T-helper 2 cell (primary cell): ENCODE data around the gene POLN.
"Not testable (repeated sequence)": the region's sequence is repeated elsewhere in the genome, so short reads cannot be mapped to it uniquely, and the experiment has no call there.

ENCODE experiments used
- DNase-seq, 5 experiments: peaks; one replicate each; pipeline versions ENCODE4 v3.0.0 to v3.0.0-alpha.2; 2012 to 2022

POLN gene

DNA sequence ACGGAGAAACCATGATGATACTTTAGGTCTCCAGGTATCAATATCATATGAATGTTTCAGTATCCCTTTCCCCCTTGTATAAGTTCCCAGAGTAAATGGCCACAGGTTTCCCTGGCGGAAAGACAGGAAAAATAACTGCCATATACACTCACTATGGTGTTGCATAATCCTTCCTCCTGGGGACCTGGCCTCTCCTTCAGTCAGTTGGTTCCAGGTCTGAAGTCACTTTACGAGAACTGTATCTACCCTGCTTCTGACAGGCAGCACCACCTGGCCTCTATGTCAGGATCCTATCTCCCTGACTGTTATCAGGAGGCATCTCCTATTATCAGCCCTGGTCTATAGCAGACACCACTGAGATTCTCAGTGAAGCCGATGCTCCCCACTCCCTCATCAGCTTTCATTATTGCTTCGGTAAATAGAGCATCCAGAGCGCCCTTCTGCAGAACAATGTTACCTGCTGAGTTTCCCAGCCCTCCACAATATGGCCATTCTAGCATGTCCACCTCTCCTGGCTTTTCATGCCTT is 22.6 kb downstream of the POLN start:
- no peak for DNase-seq

DNA sequence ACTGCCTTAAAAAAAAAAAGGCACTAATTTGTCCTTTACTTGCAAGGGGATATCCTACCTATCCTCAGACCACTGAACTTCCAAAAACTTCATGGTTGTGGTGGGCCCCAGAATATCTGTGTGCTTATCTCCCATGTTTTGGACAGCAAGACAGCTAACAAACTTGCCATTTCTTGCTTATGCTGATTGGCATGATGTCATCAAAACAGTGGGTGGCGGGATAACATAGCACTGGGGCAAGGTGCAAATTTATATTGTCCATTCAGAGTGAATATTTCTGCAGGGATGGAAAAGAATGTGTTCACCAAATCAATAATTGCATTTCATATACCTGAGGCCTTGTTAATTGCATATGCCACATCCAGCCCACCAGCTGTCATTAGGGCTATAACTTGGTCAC is 23.5 kb downstream of the POLN start:
- no peak for DNase-seq

DNA sequence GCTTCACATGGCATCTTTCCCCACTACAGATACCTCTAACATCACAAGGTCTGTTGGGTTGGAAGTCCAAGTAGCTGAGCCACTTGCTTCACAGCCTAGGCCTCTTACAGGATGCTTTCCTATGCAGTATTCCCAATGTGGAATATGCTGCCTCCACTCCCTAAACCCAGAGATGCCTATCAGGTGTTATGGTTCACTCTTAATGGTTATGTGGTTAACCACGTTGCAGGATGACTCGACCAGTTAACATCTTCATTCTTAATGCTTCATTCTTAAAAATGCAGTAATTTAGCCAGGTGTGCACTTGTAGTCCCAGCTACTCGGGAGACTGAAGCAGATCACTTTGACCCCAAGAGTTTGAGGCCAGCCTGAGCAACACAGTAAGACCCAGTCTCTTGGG is 24.2 kb downstream of the POLN start:
- DNase-seq: peak in 1 of 5 experiments; percentile 18

DNA sequence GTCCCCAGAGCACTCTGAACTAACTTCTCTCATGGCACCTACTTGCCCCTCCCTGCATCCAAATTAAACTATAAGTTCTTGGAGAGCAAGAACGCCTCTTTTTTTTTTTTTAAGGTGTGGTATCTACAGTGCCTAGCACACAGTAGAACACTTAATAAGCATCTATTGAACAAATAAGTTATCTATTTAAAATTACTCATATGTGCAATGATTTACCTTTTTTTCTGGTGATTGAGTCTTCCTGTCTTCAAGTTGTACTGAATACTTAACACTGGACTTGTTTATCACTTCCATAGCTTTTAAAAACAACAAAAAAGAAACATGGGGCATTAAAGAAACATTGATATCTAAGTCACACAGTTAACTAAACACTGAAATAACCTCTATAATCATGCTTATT is 29.1 kb downstream of the POLN start:
- DNase-seq: no peak

DNA sequence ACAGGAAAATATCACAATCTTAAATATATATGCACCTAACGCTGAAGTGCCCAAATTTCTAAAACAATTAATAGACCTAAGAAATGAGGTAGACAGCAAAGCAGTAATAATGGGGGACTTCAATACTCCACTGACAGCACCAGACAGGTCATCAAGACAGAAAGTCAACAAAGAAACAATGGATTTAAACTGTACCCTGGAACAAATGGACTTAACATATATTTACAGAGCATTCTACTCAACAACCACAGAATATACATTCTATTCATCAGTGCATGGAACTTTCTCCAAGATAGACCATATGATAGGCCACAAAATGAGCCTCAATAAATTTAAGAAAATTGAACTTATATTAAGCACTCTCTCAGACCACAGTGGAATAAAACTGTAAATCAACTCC is 39.1 kb downstream of the POLN start:
- not testable (repeated sequence) for DNase-seq

DNA sequence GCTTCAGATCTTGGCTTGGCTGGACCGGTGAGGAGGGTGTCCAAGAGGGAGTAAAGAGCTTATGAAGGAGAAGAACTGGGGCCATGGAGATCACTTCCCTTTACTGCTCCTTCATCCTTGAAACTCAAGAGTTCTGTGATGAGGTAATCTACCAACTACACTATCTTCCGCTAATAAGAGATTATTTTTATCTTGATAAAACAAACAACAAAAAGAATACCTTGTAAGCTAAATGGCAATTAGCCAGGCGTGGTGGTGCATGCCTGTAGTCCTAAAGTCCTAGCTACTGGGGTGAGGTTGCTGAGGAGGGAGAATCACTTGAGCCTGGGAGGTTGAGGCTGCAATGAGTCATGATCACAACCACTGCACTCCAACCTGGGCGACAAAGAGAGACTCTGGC is 47.4 kb downstream of the POLN start:
- no peak for DNase-seq

DNA sequence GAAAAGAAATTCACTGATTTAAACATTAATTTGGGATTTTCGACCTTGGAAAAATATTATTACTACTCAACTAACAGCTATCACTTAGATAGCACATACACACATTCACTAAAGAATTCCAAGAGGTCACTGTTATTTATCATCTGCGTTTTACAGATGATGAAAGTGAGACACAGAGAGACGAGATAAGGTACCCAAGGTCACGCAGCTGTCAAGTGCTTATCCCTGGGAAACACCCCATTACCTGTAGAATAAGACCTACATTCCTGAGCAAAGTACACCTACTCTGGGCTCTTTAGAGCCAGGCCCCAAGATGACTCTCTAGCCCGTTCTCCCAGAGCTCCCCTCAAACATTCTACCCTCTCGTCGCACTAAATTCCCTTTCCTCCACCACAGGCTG is 48.6 kb downstream of the POLN start:
- no peak for DNase-seq

DNA sequence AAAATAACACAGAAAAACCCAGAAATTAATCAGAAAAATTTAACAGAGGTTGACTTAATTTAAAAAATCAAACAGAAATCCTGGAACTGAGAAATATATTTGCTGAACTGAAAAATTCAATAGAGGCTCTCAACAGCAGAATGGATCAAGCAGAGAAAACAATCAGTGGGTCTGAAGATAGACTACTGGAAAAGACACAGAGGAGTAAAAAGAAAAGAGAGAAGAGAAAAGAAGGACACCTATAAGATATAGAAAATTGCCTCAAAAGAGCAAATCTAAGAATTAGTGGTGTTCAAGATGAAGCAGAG is 55.1 kb downstream of the POLN start:
- no peak for DNase-seq

DNA sequence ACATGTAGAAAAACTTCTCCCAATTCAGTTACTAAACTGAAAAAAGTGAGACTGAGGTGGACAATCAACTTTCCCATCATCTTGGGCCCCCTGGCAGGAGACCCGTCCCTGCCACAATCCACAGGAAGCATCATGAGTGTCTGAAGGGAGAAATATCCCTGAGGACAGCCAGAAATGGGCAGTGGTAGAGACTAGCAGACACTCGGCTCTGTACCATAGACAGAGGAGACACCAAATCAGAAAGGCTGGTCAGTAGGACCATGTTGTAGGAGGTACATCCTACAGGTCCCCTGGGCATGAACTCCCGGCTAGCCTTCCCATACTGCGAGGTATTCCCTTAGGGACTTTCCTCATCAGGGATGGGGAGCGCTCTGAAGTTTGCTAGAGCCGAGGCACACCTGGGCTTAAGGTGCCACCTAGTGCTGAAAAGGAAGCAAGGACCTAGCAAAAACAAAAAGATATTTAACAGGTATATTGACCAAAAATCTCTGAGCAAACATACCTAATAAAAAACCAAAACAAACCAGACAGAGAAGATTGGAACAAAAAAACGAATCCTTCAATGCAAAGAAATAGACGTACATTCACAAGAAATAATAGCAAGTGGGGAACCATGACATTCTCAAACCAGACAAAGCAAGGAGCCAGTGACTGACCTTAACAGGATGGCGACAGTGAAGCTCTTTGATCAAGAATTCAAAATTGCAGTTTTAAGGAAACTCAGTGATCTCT is 55.6 kb downstream of the POLN start:
- DNase-seq: peak in 1 of 5 experiments; percentile 19

DNA sequence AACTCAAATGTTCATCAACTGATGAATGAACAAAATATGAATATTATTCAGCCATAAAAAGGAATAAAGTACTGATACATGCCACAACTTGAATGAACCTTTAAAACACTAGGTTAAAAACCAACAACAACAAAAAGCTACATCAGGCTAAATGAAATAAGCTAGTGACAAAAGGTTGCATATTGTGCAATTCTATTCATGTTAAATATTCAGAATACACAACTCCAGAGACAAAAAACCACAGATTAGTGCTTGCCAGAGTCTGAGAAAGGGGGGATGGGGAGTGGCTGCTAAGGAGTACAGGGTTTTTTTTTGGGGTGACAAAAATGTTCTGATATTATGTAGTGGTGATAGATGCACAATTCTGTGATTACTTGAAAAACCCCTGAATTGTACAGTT is 58.5 kb downstream of the POLN start:
- no peak for DNase-seq

DNA sequence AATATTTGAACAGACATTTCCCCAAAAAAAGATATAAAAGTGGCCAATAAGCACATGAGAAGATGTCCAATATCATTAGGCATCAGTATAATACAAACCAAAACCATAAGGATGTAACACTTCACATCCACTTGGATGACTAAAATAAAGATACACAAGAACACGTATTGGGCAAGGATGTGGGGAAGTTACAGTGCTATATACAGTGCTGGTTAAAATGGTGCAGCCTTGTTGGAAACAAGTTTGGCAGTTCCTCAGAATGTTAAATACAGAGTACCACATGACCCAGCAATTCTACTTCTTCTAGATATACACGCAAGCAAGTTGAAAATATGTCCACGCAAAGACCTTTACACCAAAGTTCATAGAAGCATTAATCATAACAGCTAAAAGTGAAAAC is 58.9 kb downstream of the POLN start:
- DNase-seq: peak in 1 of 5 experiments; percentile 30

DNA sequence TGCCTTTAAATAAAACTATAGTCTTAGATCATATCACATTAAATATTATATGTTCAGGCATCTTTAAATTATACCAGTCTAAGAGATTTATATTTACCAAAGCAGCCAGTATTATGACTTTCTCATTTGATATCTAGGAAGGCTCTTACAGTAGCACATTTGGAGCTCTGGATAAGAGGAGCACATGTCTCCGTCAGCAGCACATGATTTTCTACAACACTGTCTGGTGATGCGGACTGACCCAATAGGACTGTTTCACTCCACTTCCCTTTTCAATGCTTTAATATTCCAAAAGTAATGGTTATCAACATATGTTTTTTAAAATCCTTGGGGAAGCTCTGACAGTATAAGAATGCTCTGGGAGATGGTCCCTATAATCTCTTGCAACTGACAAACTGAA is 61.5 kb downstream of the POLN start:
- no peak for DNase-seq

DNA sequence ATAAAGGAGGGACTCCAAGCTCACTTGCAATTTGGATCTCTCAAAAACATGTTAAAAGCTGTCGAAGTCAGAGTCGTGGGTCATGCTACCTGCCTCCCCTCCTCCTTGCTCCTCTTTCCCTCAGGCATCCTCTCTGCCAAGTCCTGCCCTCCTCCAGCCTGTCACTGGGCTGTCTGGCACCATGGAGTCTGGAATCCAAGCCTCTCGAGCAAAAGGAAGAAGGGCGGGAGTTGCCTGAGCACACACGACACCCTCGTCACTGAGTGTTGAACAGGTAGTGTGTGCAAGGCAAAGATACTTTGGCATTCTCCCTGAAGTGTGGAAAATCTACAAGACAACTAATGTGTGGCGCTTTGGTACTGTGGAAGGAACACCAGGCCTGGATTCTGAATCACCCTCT is 62.2 kb downstream of the POLN start:
- DNase-seq: no peak

DNA sequence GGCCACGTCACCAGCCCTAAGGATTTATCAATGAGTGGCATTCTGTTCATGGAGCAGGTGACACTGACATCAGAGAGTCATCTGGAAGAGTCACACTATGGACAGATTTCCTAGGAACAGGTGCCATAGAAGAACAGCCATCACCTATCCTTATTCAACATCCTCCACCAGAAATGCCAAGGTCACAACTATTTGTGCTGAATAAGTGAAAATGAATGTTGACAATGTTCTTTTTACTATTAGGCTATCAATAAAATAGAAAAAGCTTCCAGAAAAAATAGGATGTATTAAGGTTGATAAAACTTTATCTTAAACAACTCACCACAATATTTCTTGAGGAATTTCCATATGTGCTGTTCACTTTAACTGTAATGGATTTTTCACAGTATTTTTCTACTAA is 62.9 kb downstream of the POLN start:
- no peak for DNase-seq

DNA sequence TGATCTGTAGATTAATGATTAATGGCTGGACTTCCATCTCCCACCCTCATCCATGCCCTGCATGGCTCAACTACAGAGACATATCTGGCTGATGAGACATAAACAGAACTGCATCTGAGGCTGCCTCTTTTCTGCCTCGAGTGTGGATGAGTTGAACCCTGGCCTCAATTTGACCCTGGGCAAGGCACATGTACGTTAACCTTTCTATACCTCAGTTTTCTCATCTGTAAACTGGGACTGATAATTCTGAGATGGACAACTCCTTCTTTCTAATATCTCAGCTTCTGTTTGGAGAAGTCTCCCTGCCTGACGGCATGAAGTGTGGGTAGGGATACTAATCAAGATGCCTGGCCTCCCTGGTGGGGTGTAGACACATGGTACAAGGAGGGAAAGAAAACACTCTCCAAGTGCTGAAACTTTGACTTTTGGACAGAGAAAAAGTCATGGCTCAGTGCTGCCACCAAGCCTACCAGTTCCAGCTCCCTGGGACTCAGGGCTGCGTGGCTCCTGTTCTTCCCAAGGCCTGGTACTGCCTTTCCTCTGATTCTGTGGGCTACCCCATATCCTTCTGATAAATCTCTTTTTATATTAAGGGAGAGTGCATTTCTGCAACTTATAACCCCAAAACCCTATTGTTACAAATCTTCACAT is 64.4 kb downstream of the POLN start:
- no peak for DNase-seq

DNA sequence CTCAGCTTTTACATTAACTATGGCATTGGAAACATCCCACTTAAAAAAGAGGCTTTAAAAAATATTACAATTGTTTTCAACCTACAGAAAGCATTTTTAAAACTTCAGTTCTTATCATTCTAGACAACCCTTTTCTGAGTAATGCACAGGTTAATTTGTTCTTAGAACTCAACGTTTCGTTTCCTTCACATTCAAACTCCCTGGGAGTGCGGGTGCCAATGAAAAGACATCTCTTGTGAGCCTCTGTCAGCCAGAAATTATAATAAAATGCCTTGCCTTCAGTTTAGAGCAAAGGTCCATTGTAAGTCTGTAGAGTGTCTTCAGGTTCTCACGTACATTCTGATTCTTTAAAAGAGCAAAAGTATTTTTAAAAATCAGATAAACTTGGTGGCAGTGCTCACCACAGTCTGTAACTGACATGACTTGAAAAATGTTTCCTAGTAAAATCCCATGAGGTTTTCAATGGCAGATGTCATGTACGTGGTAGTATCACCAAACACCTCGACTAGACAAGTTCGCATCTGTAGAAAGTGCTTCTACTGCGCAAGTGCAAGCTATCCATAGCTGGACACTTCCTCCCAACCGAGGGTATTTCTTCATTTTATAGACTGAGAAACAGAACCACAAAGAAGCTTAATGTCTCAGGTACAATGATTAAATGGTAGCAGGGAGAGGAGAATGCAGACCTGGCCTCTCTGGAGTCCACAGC is 65.8 kb downstream of the POLN start:
- DNase-seq: peak in 1 of 5 experiments; percentile 24

DNA sequence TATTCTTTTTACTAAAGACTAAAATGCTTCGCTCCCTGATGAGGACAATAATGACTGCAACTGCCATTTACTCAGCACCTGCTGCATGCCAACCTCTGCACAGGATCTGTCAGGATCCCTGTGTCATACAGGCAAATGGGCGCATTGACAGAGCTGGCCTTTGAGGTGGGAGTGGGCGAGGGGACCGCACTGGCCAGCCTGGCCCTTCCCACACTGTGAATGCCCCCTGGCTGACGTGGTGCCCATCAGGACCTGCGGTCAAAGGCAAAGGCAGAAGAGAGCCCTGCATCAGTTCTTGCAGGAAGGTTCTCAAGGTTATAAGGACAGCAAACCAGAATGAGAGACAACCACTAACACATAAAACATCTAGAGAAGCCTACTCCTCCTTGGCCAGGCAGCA is 67.9 kb downstream of the POLN start:
- no peak for DNase-seq

DNA sequence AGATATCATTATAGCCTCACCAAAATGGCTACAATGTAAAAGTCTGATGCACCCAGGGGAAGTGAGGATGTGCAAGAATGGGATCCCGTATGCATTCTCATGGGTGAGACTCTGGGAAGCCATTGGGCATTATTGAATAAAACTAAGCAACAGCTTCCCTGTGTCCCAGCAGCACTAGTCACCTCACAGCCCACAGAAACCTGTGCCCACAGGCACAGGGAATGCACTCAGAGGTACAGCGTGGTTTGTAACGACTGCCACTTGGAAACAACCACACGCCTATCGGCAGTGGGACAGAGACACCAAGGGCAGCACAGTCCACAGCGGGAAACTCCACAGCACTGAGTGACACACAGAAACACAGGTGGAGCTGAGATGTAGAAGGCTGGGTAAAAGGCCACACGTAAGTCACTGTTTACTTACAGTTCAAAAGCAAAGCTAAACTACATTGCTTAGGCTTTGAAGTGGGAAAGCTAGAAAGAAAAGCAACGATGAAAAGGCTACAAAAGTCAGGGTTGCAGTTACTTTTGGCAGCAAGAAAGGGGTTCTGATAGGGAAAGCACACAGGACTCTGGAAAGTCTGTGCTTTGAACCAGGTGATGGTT is 69.2 kb downstream of the POLN start:
- DNase-seq: peak in 1 of 5 experiments; percentile 46

DNA sequence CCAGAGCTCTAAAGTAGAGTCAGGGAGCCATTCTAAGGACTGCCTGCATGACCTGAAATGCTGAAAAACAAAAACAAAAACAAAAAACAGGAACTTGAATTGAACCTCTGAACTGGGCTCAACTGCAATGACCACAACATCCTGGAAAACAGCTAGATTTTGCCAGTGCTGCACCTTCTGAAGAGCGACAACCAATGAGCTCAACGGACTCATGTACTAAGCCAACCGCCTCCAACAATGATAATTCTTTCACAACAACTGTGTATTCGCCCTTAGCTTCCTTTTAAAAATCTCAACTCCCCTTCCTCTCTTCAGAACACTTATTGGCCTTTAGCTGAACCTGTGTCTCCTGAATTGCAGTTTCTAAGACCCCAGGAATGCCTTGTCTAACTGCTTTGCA is 69.8 kb downstream of the POLN start:
- peak in 1 of 5 experiments; percentile 89 for DNase-seq

DNA sequence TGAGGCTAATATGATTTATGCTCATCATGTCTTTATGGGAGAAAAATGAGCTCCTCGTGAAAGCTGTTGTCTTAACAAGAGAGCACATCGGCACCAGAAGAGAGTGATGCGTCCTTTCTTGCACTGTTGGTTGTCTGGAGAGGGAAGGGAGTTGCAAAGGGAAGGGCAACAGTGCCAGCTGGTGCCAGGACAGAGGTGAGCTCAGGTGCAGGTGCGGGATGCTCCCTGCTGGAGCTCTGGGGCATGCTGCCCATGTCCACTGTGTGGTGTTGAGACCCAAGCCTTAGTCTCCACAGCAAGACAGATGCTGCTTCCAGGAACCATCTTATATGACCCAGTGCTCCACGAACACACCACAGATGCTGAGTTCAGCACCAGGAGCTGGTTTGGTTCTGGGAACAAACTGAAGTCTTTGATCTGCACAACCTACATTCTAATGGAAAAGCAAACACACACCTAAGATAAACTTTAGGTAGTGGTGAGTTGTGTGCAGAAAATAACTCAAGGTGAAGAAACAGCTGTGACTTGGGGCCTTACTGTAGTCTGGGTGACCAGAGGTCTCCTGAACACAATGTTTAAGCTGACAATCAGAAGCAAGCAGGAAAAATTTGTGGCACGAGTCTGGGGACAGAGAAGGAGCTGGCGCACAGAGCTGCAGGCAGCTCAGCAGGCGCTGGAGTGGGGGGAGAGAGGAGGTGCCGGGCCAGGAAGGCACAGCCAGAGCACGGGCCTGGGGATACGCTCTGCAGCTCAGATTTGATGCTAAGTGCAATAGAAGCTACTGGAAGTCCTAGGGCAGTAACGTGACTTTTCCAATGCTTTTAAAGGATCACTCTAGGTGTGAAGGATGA is 73.2 kb downstream of the POLN start:
- no peak for DNase-seq

DNA sequence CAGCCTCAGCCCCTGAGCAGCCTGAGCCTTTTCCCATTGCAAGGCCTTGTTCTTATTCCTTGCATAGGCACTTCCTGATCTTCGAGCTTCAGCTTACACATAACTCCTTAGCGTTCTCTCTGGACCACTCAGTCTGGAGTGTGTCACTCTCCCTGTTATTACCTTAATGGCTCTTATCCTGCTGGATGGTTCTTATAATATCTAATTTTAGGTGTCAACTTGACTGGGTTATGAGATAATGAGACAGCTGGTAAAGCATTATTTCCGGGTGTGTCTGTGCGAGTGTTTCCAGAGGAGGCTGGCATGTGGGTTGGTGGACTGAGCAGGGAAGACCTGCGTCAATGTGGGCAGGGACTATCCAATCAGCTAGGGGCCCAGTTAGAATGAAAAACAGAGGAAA is 75.7 kb downstream of the POLN start:
- no peak for DNase-seq

DNA sequence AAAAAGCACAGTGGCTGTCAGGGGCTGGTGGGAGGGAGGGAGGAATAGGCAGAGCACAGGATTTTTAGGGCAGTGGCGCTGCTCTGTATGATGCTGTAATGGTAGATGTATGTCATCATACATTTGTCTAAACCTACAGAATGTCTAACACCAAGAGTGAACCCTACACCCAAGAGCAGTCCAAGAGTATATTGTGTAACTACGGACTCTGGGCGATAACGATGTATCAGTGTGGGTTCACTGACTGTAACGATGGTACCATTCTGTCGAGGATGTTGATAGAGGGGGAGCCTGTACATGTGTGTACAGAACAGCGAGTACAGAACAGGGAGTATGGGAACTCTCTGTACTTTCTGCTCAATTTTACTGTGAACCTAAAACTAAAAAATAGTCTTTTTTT is 76.5 kb downstream of the POLN start:
- DNase-seq: no peak
